Natural killer cell treated with Interleukin-12 subunit alpha and Interleukin-12 subunit beta and Interleukin-15 and Interleukin-18, amount 100 ng/mL, for 72 hours (primary cell): ENCODE data around the gene LAMA3. TPM values are rescaled to one million over a fixed set of nuclear protein-coding genes. Genes with fewer than 3 reads are reported as not detected.

Experiments
- ATAC-seq, 2 donors: fragments of 150-1000 bp; cut with Tn5 transposase in 1 of 2; sonication (Bioruptor Pico), chemical (Tn5 transposase) in 1 of 2; 2 replicates each; pipeline ENCODE4 v1.10.0; 2021
- DNase-seq: peaks from one replicate; pipeline ENCODE4 v3.0.0; 2022; ENCODE audit warnings: low spot score
- H3K27ac Mint-ChIP-seq, 2 donors: 1 replicate in 1 of 2; 2 replicates in 1 of 2; pipeline ENCODE4 v1.8.0; 2022; ENCODE audit warnings: mixed read lengths in 2 of 2, mild to moderate bottlenecking in 1 of 2, moderate library complexity in 1 of 2
- H3K27me3 Mint-ChIP-seq, 2 donors: 1 replicate in 1 of 2; 2 replicates in 1 of 2; pipeline ENCODE4 v1.8.0; 2022; ENCODE audit warnings: mixed read lengths in 2 of 2
- H3K36me3 Mint-ChIP-seq: one replicate; pipeline ENCODE4 v1.8.0; 2022; ENCODE audit warnings: mixed read lengths
- H3K4me1 Mint-ChIP-seq, 2 donors: 1 replicate in 1 of 2; 2 replicates in 1 of 2; pipeline ENCODE4 v1.8.0; 2022; ENCODE audit warnings: low read depth in 2 of 2, mixed read lengths in 2 of 2, mild to moderate bottlenecking in 1 of 2
- H3K4me3 Mint-ChIP-seq: one replicate; pipeline ENCODE4 v1.8.0; 2022; ENCODE audit warnings: mixed read lengths
- H3K9me3 Mint-ChIP-seq: 2 replicates; pipeline ENCODE4 v1.8.0; 2022; ENCODE audit warnings: mixed read lengths
- total RNA-seq, 2 donors: library from RNA; stranded (reverse); gene quantifications; one replicate each; pipeline ENCODE4 v1.2.3, GENCODE V29; 2022

Gene LAMA3
- total RNA-seq, 2 donors from 2014 or later = 0.10 to 0.11 TPM

GRCh38 chr18:23878336-23878900 lies 189.2 kb downstream of the LAMA3 start:
- Mint-ChIP-seq H3K27me3 (peaks cover 0 to 8% of the 10 kb centered on the region in 2 donors), H3K27ac (no peak overlapping the region), H3K4me3 (no peak overlapping the region), H3K4me1 (peaks cover under 1 to 1% of the 10 kb centered on the region in 2 donors), H3K9me3 (no peaks in the 10 kb centered on the region), H3K36me3 (no peaks in the 10 kb centered on the region)
- no peak for DNase-seq
- ATAC-seq = no peak

- Mint-ChIP-seq H3K4me3 (no peak overlapping the region), H3K27ac (no peak overlapping the region), H3K36me3 (no peaks in the 10 kb centered on the region), H3K27me3 (peaks cover 0 to 8% of the 10 kb centered on the region in 2 donors), H3K9me3 (no peaks in the 10 kb centered on the region), H3K4me1 (no peaks in the 10 kb centered on the region)
- DNase-seq (no peak), ATAC-seq (no peak)
Observed at GRCh38 chr18:23879126-23879525, 189.9 kb downstream of the LAMA3 start.

- Mint-ChIP-seq H3K4me3 (no peak overlapping the region), H3K36me3 (no peaks in the 10 kb centered on the region), H3K27ac (no peak overlapping the region), H3K9me3 (no peaks in the 10 kb centered on the region), H3K4me1 (peaks cover 0 to 2% of the 10 kb centered on the region in 2 donors), H3K27me3 (peaks cover 0 to 8% of the 10 kb centered on the region in 2 donors)
- ATAC-seq = no peak
- DNase-seq = no peak
Observed at GRCh38 chr18:23879544-23879943, 190.3 kb downstream of the LAMA3 start.

- ATAC-seq (no peak), DNase-seq (no peak)
- Mint-ChIP-seq H3K27ac (no peak overlapping the region), H3K9me3 (no peaks in the 10 kb centered on the region), H3K36me3 (no peaks in the 10 kb centered on the region), H3K27me3 (peaks cover 0 to 8% of the 10 kb centered on the region in 2 donors), H3K4me1 (peaks cover 3 to 8% of the 10 kb centered on the region in 2 donors), H3K4me3 (no peak overlapping the region)
Observed at GRCh38 chr18:23879966-23880565, 190.8 kb downstream of the LAMA3 start.

- H3K27me3 Mint-ChIP-seq = peaks cover 0 to 8% of the 10 kb centered on the region in 2 donors
- peaks cover 11 to 18% of the 10 kb centered on the region in 2 donors for H3K4me1 Mint-ChIP-seq
- H3K27ac Mint-ChIP-seq = no peak overlapping the region
- DNase-seq = no peak
- H3K4me3 Mint-ChIP-seq = no peak overlapping the region
- H3K36me3 Mint-ChIP-seq = no peaks in the 10 kb centered on the region
- no peaks in the 10 kb centered on the region for H3K9me3 Mint-ChIP-seq
- no peak for ATAC-seq
Observed at GRCh38 chr18:23880931-23881617, 191.8 kb downstream of the LAMA3 start.

GRCh38 chr18:23881778-23882177 lies 192.5 kb downstream of the LAMA3 start:
- ATAC-seq = no peak
- H3K9me3 Mint-ChIP-seq = no peaks in the 10 kb centered on the region

GRCh38 chr18:23882616-23883276 lies 193.5 kb downstream of the LAMA3 start:
- DNase-seq (no peak), ATAC-seq (peak in 1 of 2 donors; percentile 51)
- Mint-ChIP-seq H3K9me3 (no peaks in the 10 kb centered on the region), H3K27ac (no peak overlapping the region), H3K27me3 (peaks cover 0 to 4% of the 10 kb centered on the region in 2 donors), H3K36me3 (no peaks in the 10 kb centered on the region), H3K4me3 (no peak overlapping the region), H3K4me1 (peaks cover 19 to 26% of the 10 kb centered on the region in 2 donors)

More at GRCh38 chr18:23881778-23882177, 192.5 kb downstream of the LAMA3 start:
- no peak overlapping the region for H3K27ac Mint-ChIP-seq
- peaks cover 14 to 22% of the 10 kb centered on the region in 2 donors for H3K4me1 Mint-ChIP-seq
- no peak overlapping the region for H3K4me3 Mint-ChIP-seq
- H3K27me3 Mint-ChIP-seq = peaks cover 0 to 4% of the 10 kb centered on the region in 2 donors
- H3K36me3 Mint-ChIP-seq = no peaks in the 10 kb centered on the region
- DNase-seq = no peak

GRCh38 chr18:23883277-23883790 lies 194.1 kb downstream of the LAMA3 start:
- DNase-seq (no peak), ATAC-seq (peak in 1 of 2 donors; percentile 62)
- no peak overlapping the region for H3K27ac Mint-ChIP-seq
- H3K4me1 Mint-ChIP-seq = peaks cover 19 to 26% of the 10 kb centered on the region in 2 donors
- no peaks in the 10 kb centered on the region for H3K9me3 Mint-ChIP-seq
- no peaks in the 10 kb centered on the region for H3K36me3 Mint-ChIP-seq
- H3K27me3 Mint-ChIP-seq = peaks cover 0 to 4% of the 10 kb centered on the region in 2 donors
- H3K4me3 Mint-ChIP-seq = no peak overlapping the region

- Mint-ChIP-seq H3K36me3 (no peaks in the 10 kb centered on the region), H3K4me3 (no peak overlapping the region), H3K9me3 (no peaks in the 10 kb centered on the region), H3K27me3 (peaks cover 0 to 2% of the 10 kb centered on the region in 2 donors), H3K4me1 (peaks cover 19 to 26% of the 10 kb centered on the region in 2 donors), H3K27ac (peak overlapping the region in 1 of 2 donors; percentile 66)
- no peak for DNase-seq
- no peak for ATAC-seq
Observed at GRCh38 chr18:23884681-23885375, 195.6 kb downstream of the LAMA3 start.

GRCh38 chr18:23885750-23886149 lies 196.5 kb downstream of the LAMA3 start:
- H3K27ac Mint-ChIP-seq = peak overlapping the region; percentile 18 to 66
- H3K27me3 Mint-ChIP-seq = no peaks in the 10 kb centered on the region
- H3K4me1 Mint-ChIP-seq = peaks cover 19 to 26% of the 10 kb centered on the region in 2 donors
- H3K36me3 Mint-ChIP-seq = no peaks in the 10 kb centered on the region
- peak overlapping the region; percentile 21 for H3K4me3 Mint-ChIP-seq
- DNase-seq (no peak), ATAC-seq (peak in 1 of 2 donors; percentile 29)
- no peaks in the 10 kb centered on the region for H3K9me3 Mint-ChIP-seq

- DNase-seq (no peak), ATAC-seq (no peak)
- Mint-ChIP-seq H3K4me3 (no peak overlapping the region), H3K27me3 (no peaks in the 10 kb centered on the region), H3K4me1 (peaks cover 19 to 26% of the 10 kb centered on the region in 2 donors), H3K36me3 (no peaks in the 10 kb centered on the region), H3K27ac (peak overlapping the region in 1 of 2 donors; percentile 6), H3K9me3 (no peaks in the 10 kb centered on the region)
Observed at GRCh38 chr18:23887035-23887434, 197.8 kb downstream of the LAMA3 start.

GRCh38 chr18:23887493-23887892 lies 198.2 kb downstream of the LAMA3 start:
- Mint-ChIP-seq H3K4me1 (peaks cover 19 to 26% of the 10 kb centered on the region in 2 donors), H3K27ac (peak overlapping the region in 1 of 2 donors; percentile 6), H3K9me3 (no peaks in the 10 kb centered on the region), H3K4me3 (no peak overlapping the region), H3K36me3 (no peaks in the 10 kb centered on the region), H3K27me3 (no peaks in the 10 kb centered on the region)
- ATAC-seq (no peak), DNase-seq (no peak)

GRCh38 chr18:23888881-23889280 lies 199.6 kb downstream of the LAMA3 start:
- Mint-ChIP-seq H3K4me3 (no peak overlapping the region), H3K27ac (no peak overlapping the region), H3K27me3 (no peaks in the 10 kb centered on the region), H3K36me3 (no peaks in the 10 kb centered on the region), H3K4me1 (peaks cover 19 to 26% of the 10 kb centered on the region in 2 donors), H3K9me3 (no peaks in the 10 kb centered on the region)
- DNase-seq = no peak
- ATAC-seq = no peak
